Prostate gland (tissue), 2 donors: ENCODE measurements around the gene MYO16. TPM values are rescaled to one million over a fixed set of nuclear protein-coding genes. Genes with fewer than 3 reads are reported as not detected.

Experiments
- DNase-seq: peaks from one replicate; pipeline ENCODE4 v3.0.0-alpha.2; 2019; ENCODE audit warnings: low spot score
- H3K27ac ChIP-seq, 2 donors: fragments of 200-600 bp; sonication (generic); 2 replicates each; pipeline ENCODE4 v1.5.1; 2017 to 2019
- H3K27me3 ChIP-seq: fragments of 200-600 bp; sonication (generic); replicated peaks from 2 replicates; pipeline ENCODE4 v1.5.1; 2019; ENCODE audit not compliant: insufficient read depth
- H3K36me3 ChIP-seq, 2 donors: fragments of 200-600 bp; sonication (generic); 1 replicate in 1 of 2; 2 replicates in 1 of 2; pipeline versions ENCODE4 v1.5.1 to v1.8.1; 2017 to 2019
- H3K4me1 ChIP-seq: fragments of 200-600 bp; sonication (generic); replicated peaks from 2 replicates; pipeline ENCODE4 v1.5.1; 2019
- H3K4me3 ChIP-seq, 2 donors: fragments of 200-600 bp; sonication (generic); 2 replicates each; pipeline ENCODE4 v1.5.1; 2017 to 2019
- H3K9me3 ChIP-seq: fragments of 200-600 bp; sonication (generic); 2 replicates; pipeline ENCODE4 v1.5.1; 2017
- CTCF ChIP-seq, 4 experiments: fragments of 200-600 bp in 2 of 4; fragments of 450-650 bp in 2 of 4; sonication (generic) in 2 of 4; IDR thresholded peaks; 1 replicate in 3 of 4; 2 replicates in 1 of 4; pipeline ENCODE4 v1.5.1; 2016 to 2019; ENCODE audit warnings: antibody characterized with exemption in 4 of 4, mild to moderate bottlenecking in 2 of 4, moderate library complexity in 2 of 4
- POLR2A ChIP-seq: fragments of 450-650 bp; IDR thresholded peaks from one replicate; pipeline ENCODE4 v1.6.1; 2016; ENCODE audit warnings: antibody characterized with exemption, mild to moderate bottlenecking
- POLR2AphosphoS5 ChIP-seq: sonication (generic); formaldehyde crosslinking; IDR thresholded peaks from one replicate; pipeline ENCODE4 v1.6.1; 2017; ENCODE audit warnings: antibody characterized with exemption
- WGBS: methylation state at CpG from one replicate; pipeline ENCODE4 v1.1.5; 2018; 5-methylcytosine and 5-hydroxymethylcytosine counted together
- intact Hi-C: fragments of 100-400 bp; cut with DNase I; formaldehyde crosslinking; loops from one replicate; pipeline ENCODE4 v1.14.2; 2022
- total RNA-seq, 2 donors: library from RNA; depleted of rRNA; stranded (reverse); fragments of >200 nt; gene quantifications; one replicate each; pipeline ENCODE4 v1.1.0, GENCODE V29; 2016

The MYO16 gene
- total RNA-seq, 2 donors from 2014 or later, result 0.14 to 0.85 TPM

- Histone ChIP-seq H3K4me1 (no peaks in the 10 kb centered on the region), H3K27ac (peak overlapping the region; percentile 52 to 59), H3K36me3 (no peaks in the 10 kb centered on the region), H3K27me3 (no peaks in the 10 kb centered on the region), H3K4me3 (no peak overlapping the region), H3K9me3 (no peaks in the 10 kb centered on the region)
- intact Hi-C loops, result no loop called here
- TF ChIP-seq POLR2AphosphoS5 (peak; percentile 90), CTCF (IDR thresholded peaks at IDR 0.05) (no peak), POLR2A (no peak)
- WGBS, result 2% methylated on average over 5 of the region's 5 CpGs
- DNase-seq, result peak; percentile 55
Observed at GRCh38 chr13:108980237-108980636, 350.8 kb downstream of the MYO16 start.

GRCh38 chr13:108981407-108981806 lies 352.0 kb downstream of the MYO16 start:
- no peaks in the 10 kb centered on the region for H3K27me3 ChIP-seq
- no peak overlapping the region for H3K4me3 ChIP-seq
- peak overlapping the region in 1 of 2 donors; percentile 52 for H3K27ac ChIP-seq
- no peak for TF ChIP-seq POLR2AphosphoS5
- no peak for TF ChIP-seq POLR2A
- TF ChIP-seq CTCF (IDR thresholded peaks at IDR 0.05), result no peak
- no peak for DNase-seq
- no peaks in the 10 kb centered on the region for H3K4me1 ChIP-seq
- intact Hi-C loops, result no loop called here
- 79% methylated on average over 7 of the region's 7 CpGs for whole genome bisulfite sequencing
- H3K36me3 ChIP-seq, result no peaks in the 10 kb centered on the region
- H3K9me3 ChIP-seq, result no peaks in the 10 kb centered on the region

GRCh38 chr13:108983273-108983672 lies 353.9 kb downstream of the MYO16 start:
- WGBS, result 93% methylated on average over 6 of the region's 6 CpGs
- DNase-seq, result no peak
- Histone ChIP-seq H3K27ac (no peak overlapping the region), H3K4me1 (no peaks in the 10 kb centered on the region), H3K9me3 (no peaks in the 10 kb centered on the region), H3K4me3 (no peak overlapping the region), H3K27me3 (no peaks in the 10 kb centered on the region), H3K36me3 (no peaks in the 10 kb centered on the region)
- TF ChIP-seq POLR2AphosphoS5 (no peak), POLR2A (no peak), CTCF (IDR thresholded peaks at IDR 0.05) (no peak)
- intact Hi-C loops, result no loop called here

GRCh38 chr13:108984251-108984920 lies 355.0 kb downstream of the MYO16 start:
- Histone ChIP-seq H3K27me3 (no peaks in the 10 kb centered on the region), H3K4me3 (no peak overlapping the region), H3K4me1 (no peaks in the 10 kb centered on the region), H3K27ac (no peak overlapping the region), H3K36me3 (no peaks in the 10 kb centered on the region), H3K9me3 (no peaks in the 10 kb centered on the region)
- TF ChIP-seq POLR2AphosphoS5 (no peak), CTCF (IDR thresholded peaks at IDR 0.05) (no peak), POLR2A (no peak)
- 94% methylated on average over 7 of the region's 7 CpGs for WGBS
- intact Hi-C loops, result no loop called here
- DNase-seq, result no peak

- 92% methylated on average over 10 of the region's 10 CpGs for WGBS
- no peaks in the 10 kb centered on the region for H3K9me3 ChIP-seq
Observed at GRCh38 chr13:108985166-108985565, 355.8 kb downstream of the MYO16 start.

More at GRCh38 chr13:108985166-108985565, 355.8 kb downstream of the MYO16 start:
- Histone ChIP-seq H3K4me3 (no peak overlapping the region), H3K36me3 (no peaks in the 10 kb centered on the region), H3K27ac (no peak overlapping the region), H3K4me1 (no peaks in the 10 kb centered on the region), H3K27me3 (no peaks in the 10 kb centered on the region)
- intact Hi-C loops, result no loop called here
- no peak for DNase-seq
- TF ChIP-seq CTCF (IDR thresholded peaks at IDR 0.05) (no peak), POLR2A (no peak), POLR2AphosphoS5 (no peak)
